DOHH2 (cell line): ENCODE measurements around the gene SORBS2.

ENCODE experiments used
- H3F3A ChIP-seq: fragments of 200-600 bp; sonication (generic), shearing (Covaris generic); 2 replicates; pipeline ENCODE4 v1.6.0; 2016; ENCODE audit warnings: antibody characterized with exemption, mild to moderate bottlenecking; ENCODE audit not compliant: control insufficient read depth, insufficient read depth
- H3K27ac ChIP-seq: fragments of 200-600 bp; sonication (generic); 2 replicates; pipeline ENCODE4 v1.5.1; 2014; ENCODE audit warnings: low read depth, mild to moderate bottlenecking, low read length, moderate library complexity
- H3K27me3 ChIP-seq: fragments of 200-600 bp; sonication (generic); 2 replicates; pipeline ENCODE4 v1.6.1; 2014; ENCODE audit warnings: mild to moderate bottlenecking, low read length, mixed read lengths; ENCODE audit not compliant: control insufficient read depth
- H3K36me3 ChIP-seq: fragments of 200-600 bp; sonication (generic); 2 replicates; pipeline ENCODE4 v1.6.1; 2014; ENCODE audit warnings: mild to moderate bottlenecking, low read length, moderate library complexity, mixed read lengths; ENCODE audit not compliant: control insufficient read depth
- H3K4me1 ChIP-seq: fragments of 200-600 bp; sonication (generic); 2 replicates; pipeline ENCODE4 v1.6.1; 2014; ENCODE audit warnings: mild to moderate bottlenecking, low read length, mixed read lengths; ENCODE audit not compliant: control insufficient read depth
- H3K4me2 ChIP-seq: fragments of 200-600 bp; sonication (generic); 2 replicates; pipeline ENCODE4 v1.6.0; 2014; ENCODE audit warnings: mild to moderate bottlenecking, low read length, moderate library complexity
- H3K4me3 ChIP-seq: fragments of 200-600 bp; sonication (generic); 2 replicates; pipeline ENCODE4 v1.5.1; 2014; ENCODE audit warnings: mild to moderate bottlenecking, low read length, mixed read lengths
- H3K79me2 ChIP-seq: fragments of 200-600 bp; sonication (generic); 2 replicates; pipeline ENCODE4 v1.6.1; 2014; ENCODE audit warnings: mild to moderate bottlenecking, low read length, mixed read lengths; ENCODE audit not compliant: control insufficient read depth
- H3K9me2 ChIP-seq: fragments of 200-600 bp; sonication (generic); replicated peaks from 2 replicates; pipeline ENCODE4 v1.6.1; 2014; ENCODE audit warnings: mild to moderate bottlenecking, low read length, mixed read lengths; ENCODE audit not compliant: control insufficient read depth
- H3K9me3 ChIP-seq: fragments of 200-600 bp; sonication (generic); 2 replicates; pipeline ENCODE4 v1.6.1; 2014; ENCODE audit warnings: antibody characterized with exemption, low read length, mixed read lengths; ENCODE audit not compliant: control insufficient read depth, insufficient read depth
- H4K20me1 ChIP-seq: fragments of 200-600 bp; sonication (generic); 2 replicates; pipeline ENCODE4 v1.6.0; 2014; ENCODE audit warnings: low read depth, mild to moderate bottlenecking, antibody characterized with exemption, low read length, moderate library complexity; ENCODE audit not compliant: control insufficient read depth, insufficient read depth
- EZH2phosphoT487 ChIP-seq: fragments of 200-600 bp; sonication (generic); IDR thresholded peaks from 2 replicates; pipeline ENCODE4 v1.6.1; 2017; ENCODE audit warnings: borderline replicate concordance, mild to moderate bottlenecking, antibody characterized with exemption, low read length, moderate library complexity, mixed read lengths
- TF ChIP-seq, protein P1 (sequence below): fragments of 200-600 bp; sonication (generic); IDR thresholded peaks from one replicate; pipeline ENCODE4 v1.5.1; 2014; ENCODE audit warnings: antibody characterized with exemption, mild to moderate bottlenecking, low read depth, low read length; ENCODE audit not compliant: poor library complexity, severe bottlenecking

Gene SORBS2

DNA sequence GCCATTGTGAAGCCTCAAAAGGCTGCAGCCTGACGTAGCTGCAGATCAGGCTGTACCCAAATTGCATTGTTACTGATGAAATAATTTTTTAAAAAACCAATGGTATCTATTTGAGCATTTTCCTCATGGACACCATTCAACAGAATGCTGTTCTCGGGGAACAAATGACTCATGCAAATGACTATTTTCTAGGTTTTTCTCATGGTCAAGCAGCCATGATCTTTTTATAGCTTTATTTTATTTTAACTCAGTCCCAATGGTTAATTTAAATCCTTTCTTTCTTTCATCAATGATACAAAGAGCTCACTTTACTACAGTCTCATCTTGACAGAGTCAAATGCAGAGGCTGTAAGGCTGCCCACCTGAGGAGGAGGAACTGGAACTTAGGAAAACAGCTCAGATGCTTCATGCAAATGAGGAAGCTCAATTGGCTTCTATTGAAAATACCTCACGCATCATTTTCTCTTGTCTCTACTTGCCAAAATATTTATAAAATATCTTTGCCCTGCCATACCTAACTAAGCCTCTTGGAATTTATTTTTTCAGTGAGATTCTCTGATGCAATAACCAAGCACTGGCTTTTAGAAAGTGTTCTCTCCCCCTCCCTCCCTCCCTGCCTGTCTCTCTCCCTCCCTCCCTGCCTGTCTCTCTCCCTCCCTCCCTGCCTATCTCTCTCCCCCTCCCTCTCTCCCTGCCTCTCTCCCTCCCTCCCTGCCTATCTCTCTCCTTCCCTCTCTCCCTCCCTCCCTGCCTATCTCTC, 81.0 kb downstream of the SORBS2 start:
- H3K36me3 ChIP-seq, result no peaks in the 10 kb centered on the region
- H3K79me2 ChIP-seq, result no peaks in the 10 kb centered on the region
- no peaks in the 10 kb centered on the region for H3K9me2 ChIP-seq
- peaks cover 3% of the 10 kb centered on the region; the same call in 1 of the 2 replicates for H3K27me3 ChIP-seq
- no peak overlapping the region for H3K4me3 ChIP-seq
- H4K20me1 ChIP-seq, result no peaks in the 10 kb centered on the region
- peaks cover 4% of the 10 kb centered on the region for H3K4me1 ChIP-seq
- no peak overlapping the region for H3K4me2 ChIP-seq
- H3K27ac ChIP-seq, result no peak overlapping the region
- H3K9me3 ChIP-seq, result no peaks in the 10 kb centered on the region
- TF ChIP-seq, protein P1, sequence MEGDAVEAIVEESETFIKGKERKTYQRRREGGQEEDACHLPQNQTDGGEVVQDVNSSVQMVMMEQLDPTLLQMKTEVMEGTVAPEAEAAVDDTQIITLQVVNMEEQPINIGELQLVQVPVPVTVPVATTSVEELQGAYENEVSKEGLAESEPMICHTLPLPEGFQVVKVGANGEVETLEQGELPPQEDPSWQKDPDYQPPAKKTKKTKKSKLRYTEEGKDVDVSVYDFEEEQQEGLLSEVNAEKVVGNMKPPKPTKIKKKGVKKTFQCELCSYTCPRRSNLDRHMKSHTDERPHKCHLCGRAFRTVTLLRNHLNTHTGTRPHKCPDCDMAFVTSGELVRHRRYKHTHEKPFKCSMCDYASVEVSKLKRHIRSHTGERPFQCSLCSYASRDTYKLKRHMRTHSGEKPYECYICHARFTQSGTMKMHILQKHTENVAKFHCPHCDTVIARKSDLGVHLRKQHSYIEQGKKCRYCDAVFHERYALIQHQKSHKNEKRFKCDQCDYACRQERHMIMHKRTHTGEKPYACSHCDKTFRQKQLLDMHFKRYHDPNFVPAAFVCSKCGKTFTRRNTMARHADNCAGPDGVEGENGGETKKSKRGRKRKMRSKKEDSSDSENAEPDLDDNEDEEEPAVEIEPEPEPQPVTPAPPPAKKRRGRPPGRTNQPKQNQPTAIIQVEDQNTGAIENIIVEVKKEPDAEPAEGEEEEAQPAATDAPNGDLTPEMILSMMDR, result no peak
- TF ChIP-seq EZH2phosphoT487, result no peak
- H3F3A ChIP-seq, result no peaks in the 10 kb centered on the region

- H3K9me2 ChIP-seq, result no peaks in the 10 kb centered on the region
Observed at GRCh38 chr4:185730387-185730786, 81.6 kb downstream of the SORBS2 start.

DNA sequence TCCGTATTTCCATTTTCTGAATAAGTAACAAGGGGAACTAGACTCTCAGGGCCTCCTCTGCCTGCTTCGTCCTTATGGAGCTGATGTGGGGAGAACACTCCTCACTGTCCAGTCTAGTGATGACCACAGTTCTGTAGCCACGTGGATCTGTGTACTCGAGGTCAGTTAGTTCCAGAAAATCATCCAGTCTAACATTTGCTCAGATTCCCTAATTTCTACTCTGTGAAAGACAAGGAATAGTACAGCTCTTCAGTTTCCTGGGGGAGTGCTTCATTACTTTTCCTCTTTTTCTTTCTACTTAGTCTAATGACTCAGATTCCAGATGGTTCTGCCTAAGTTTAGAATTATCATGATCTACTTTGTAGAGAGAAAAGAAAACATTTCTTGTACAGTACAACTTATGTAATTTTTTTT, 82.6 kb downstream of the SORBS2 start:
- Histone ChIP-seq H3K4me1 (peaks cover 4% of the 10 kb centered on the region), H3K9me3 (no peaks in the 10 kb centered on the region), H3K4me2 (no peak overlapping the region), H3K9me2 (no peaks in the 10 kb centered on the region), H3K27me3 (peaks cover 3% of the 10 kb centered on the region; the same call in 1 of the 2 replicates), H3K4me3 (no peak overlapping the region), H4K20me1 (no peaks in the 10 kb centered on the region), H3F3A (no peaks in the 10 kb centered on the region), H3K79me2 (no peaks in the 10 kb centered on the region), H3K36me3 (no peaks in the 10 kb centered on the region), H3K27ac (no peak overlapping the region)
- TF ChIP-seq EZH2phosphoT487, result no peak
- TF ChIP-seq, protein P1, result no peak

More at GRCh38 chr4:185730387-185730786, 81.6 kb downstream of the SORBS2 start:
- TF ChIP-seq, protein P1, result no peak
- TF ChIP-seq EZH2phosphoT487, result no peak
- no peaks in the 10 kb centered on the region for H3F3A ChIP-seq
- no peaks in the 10 kb centered on the region for H3K9me3 ChIP-seq
- H3K27me3 ChIP-seq, result peaks cover 3% of the 10 kb centered on the region; the same call in 1 of the 2 replicates
- no peak overlapping the region for H3K4me3 ChIP-seq
- no peaks in the 10 kb centered on the region for H3K36me3 ChIP-seq
- no peak overlapping the region for H3K27ac ChIP-seq
- no peak overlapping the region for H3K4me2 ChIP-seq
- no peaks in the 10 kb centered on the region for H3K79me2 ChIP-seq
- no peaks in the 10 kb centered on the region for H4K20me1 ChIP-seq
- H3K4me1 ChIP-seq, result peaks cover 4% of the 10 kb centered on the region
